ENCODE results near the gene ATAD1.

ATAD1 gene

DNA sequence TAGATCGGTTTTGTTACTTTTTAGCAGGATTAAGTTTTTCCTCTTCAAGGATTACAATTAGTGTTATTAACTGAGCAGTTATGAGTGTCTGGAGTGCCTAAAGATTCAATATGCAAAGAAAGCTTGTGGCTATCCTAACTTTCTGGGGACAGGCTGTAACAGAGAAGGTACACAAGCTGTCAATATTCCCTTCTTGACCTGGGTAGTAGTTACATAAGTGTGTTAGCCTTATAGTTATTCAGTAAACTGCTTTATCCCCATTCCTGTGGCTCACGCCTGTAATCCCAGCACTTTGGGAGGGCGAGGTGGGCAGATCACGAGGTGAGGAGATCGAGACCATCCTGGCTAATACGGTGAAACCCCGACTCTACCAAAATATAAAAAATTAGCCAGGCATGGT, 31.6 kb downstream of the ATAD1 start:
- TF ChIP-seq, protein P1, sequence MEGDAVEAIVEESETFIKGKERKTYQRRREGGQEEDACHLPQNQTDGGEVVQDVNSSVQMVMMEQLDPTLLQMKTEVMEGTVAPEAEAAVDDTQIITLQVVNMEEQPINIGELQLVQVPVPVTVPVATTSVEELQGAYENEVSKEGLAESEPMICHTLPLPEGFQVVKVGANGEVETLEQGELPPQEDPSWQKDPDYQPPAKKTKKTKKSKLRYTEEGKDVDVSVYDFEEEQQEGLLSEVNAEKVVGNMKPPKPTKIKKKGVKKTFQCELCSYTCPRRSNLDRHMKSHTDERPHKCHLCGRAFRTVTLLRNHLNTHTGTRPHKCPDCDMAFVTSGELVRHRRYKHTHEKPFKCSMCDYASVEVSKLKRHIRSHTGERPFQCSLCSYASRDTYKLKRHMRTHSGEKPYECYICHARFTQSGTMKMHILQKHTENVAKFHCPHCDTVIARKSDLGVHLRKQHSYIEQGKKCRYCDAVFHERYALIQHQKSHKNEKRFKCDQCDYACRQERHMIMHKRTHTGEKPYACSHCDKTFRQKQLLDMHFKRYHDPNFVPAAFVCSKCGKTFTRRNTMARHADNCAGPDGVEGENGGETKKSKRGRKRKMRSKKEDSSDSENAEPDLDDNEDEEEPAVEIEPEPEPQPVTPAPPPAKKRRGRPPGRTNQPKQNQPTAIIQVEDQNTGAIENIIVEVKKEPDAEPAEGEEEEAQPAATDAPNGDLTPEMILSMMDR (IDR thresholded peaks at IDR 0.05; ENCODE audit: borderline replicate concordance, control extremely low read depth, extremely low read depth, insufficient read depth, missing control alignments): no peak
- in situ Hi-C loops (cut with MboI; ENCODE audit: low sequenced_read_pairs, unreplicated experiment): no loop called here

DNA sequence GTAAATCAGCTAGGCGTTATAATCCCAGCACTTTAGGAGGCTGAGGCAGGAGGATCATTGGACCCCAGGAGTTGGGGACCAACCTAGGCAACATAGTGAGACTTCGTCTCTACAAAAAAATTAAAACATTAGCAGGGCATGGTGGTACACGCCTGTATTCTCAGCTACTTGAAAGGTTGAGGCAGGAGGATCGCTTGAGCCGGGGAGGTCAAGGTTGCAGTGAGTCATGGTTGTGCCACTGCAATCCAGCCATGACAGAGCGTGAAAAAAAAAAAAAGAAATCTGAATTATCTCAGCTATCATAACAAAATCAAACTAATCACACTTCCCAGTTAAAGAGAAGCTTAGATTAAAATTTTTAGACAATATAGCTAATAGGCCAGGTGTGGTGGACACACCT, 35.3 kb downstream of the ATAD1 start:
- TF ChIP-seq, protein P1 (IDR thresholded peaks at IDR 0.05; ENCODE audit: borderline replicate concordance, control extremely low read depth, extremely low read depth, insufficient read depth, missing control alignments): no peak
- DNase-seq (ENCODE audit: low spot score): no peak
- in situ Hi-C loops (cut with MboI; ENCODE audit: low sequenced_read_pairs, unreplicated experiment): no loop called here

More for the DNA sequence above, 31.6 kb downstream of the ATAD1 start:
- DNase-seq (ENCODE audit: low spot score): no peak

DNA sequence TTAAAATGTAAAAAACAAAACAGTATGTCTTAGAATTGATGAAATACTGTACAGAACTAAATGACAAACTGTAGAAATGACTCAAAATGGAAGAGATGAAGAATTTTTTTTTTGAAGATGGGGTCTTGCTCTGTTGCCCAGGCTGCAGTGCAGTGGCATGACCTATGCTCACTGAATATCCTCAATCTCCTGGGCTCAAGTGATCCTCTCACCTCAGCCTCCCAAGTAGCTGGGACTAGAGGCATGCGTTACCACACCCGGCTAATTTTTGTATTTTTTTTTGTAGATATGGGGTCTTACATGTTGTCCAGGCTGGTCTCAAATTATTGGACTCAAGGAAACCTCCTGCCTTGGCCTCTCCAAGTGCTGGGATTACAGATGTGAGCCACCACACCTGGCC, 36.5 kb downstream of the ATAD1 start:
- DNase-seq (ENCODE audit: low spot score): no peak
- in situ Hi-C loops (cut with MboI; ENCODE audit: low sequenced_read_pairs, unreplicated experiment): no loop called here
- TF ChIP-seq, protein P1 (IDR thresholded peaks at IDR 0.05; ENCODE audit: borderline replicate concordance, control extremely low read depth, extremely low read depth, insufficient read depth, missing control alignments): no peak

DNA sequence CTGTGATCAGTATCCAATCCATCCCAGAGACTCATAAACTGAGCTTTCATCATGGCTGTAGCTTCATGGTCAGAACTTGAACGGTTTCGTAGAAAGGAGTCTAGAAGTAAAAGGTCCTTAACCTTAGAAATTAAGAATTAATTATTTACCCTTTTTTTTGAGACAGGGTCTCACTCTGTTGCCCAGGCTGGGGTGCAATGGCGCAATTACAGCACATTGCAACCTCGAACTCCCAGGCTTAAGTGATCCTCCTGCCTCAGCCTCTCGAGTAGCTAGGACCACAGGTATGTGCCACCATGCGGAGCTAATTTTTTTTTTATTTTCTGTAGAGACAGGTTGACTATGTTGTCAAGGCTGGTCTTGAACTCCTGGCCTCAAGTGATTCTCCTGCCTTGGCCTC, 41.7 kb downstream of the ATAD1 start:
- TF ChIP-seq, protein P1 (IDR thresholded peaks at IDR 0.05; ENCODE audit: borderline replicate concordance, control extremely low read depth, extremely low read depth, insufficient read depth, missing control alignments): no peak
- DNase-seq (ENCODE audit: low spot score): no peak
- in situ Hi-C loops (cut with MboI; ENCODE audit: low sequenced_read_pairs, unreplicated experiment): no loop called here

DNA sequence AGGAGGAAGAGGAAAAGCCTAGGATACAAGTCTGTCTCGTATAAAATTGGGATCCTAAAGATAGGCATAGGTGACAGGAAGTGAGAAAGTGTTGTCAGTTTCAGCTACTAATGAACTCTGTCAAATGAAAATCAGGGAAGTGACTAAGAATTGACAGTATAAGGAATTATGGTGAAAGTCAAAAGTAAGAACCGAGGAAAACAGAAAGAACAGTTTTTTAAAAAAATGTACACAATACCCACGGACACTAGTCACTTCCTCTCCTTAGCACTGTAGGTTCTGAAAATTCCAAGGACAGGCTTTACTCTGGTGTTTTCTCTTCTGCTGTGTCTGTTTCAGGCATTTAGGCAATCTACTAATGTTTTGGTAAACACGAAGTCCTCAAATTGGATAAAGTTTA, 42.3 kb downstream of the ATAD1 start:
- in situ Hi-C loops (cut with MboI; ENCODE audit: low sequenced_read_pairs, unreplicated experiment): no loop called here
- no peak for DNase-seq (ENCODE audit: low spot score)
- TF ChIP-seq, protein P1 (IDR thresholded peaks at IDR 0.05; ENCODE audit: borderline replicate concordance, control extremely low read depth, extremely low read depth, insufficient read depth, missing control alignments): no peak

DNA sequence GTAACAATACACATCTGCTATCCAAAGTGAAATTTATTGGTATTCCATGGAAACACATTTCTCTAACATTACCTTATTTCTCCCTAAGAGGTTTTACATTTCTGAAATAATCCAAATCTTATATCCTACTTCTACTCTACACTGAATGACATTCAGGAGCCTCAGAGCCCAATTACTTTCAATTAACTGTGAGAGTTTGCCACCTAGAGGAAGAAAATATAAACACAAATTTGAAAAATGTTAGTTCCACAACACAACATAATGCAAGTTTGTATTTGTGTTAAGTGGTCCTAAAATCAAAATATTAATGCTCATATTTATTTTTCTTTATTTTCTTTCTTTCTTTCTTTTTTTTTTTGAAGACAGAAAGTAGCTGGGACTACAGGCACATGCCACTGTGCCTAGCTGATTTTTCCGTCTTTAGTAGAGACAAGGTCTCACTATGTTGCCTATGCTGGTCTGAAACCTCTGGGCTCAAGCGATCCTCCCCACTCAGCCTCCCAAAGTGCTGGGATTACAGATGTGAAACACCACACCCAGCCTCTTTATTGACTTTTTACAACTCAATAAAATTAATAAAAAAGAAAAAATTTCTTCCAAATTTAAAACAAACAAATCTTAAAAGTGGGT, 46.0 kb downstream of the ATAD1 start:
- DNase-seq (ENCODE audit: low spot score): peak; percentile 19
- TF ChIP-seq, protein P1 (IDR thresholded peaks at IDR 0.05; ENCODE audit: borderline replicate concordance, control extremely low read depth, extremely low read depth, insufficient read depth, missing control alignments): peak; percentile 22
- in situ Hi-C loops (cut with MboI; ENCODE audit: low sequenced_read_pairs, unreplicated experiment): no loop called here
